HFFc6 (cell line): ENCODE data around the gene BBS7. TPM values are rescaled to one million over a fixed set of nuclear protein-coding genes. Genes with fewer than 3 reads are reported as not detected.
A peak's percentile ranks its signal among the peaks of the same experiment; 100 is the strongest.

Experiments
- DNase-seq: peaks from one replicate; pipeline ENCODE4 v3.0.0-alpha.2; 2018
- H3K27ac Mint-ChIP-seq: 2 replicates; pipeline ENCODE4 v1.8.0; 2020; ENCODE audit warnings: mild to moderate bottlenecking, mixed read lengths
- H3K27me3 Mint-ChIP-seq: 2 replicates; pipeline ENCODE4 v1.8.0; 2021; ENCODE audit warnings: mild to moderate bottlenecking, moderate library complexity, mixed read lengths; ENCODE audit not compliant: insufficient read depth
- H3K36me3 Mint-ChIP-seq: 2 replicates; pipeline ENCODE4 v1.8.0; 2021; ENCODE audit warnings: low read depth, mixed read lengths
- H3K4me1 Mint-ChIP-seq: 2 replicates; pipeline ENCODE4 v1.8.0; 2020; ENCODE audit warnings: low read depth, mixed read lengths
- H3K4me3 Mint-ChIP-seq: 2 replicates; pipeline ENCODE4 v1.8.0; 2020; ENCODE audit warnings: mild to moderate bottlenecking, moderate library complexity, mixed read lengths
- H3K9me3 Mint-ChIP-seq: 2 replicates; pipeline ENCODE4 v1.8.0; 2020; ENCODE audit warnings: mild to moderate bottlenecking, mixed read lengths
- total RNA-seq, 6 experiments: library from RNA; stranded (reverse); fragmentation: NEBNext Ultra II Directional; extraction: Animal tissue kit (Norgen Biotek cat#: 25700); gene quantifications; 2 replicates in 1 of 6; 3 replicates in 5 of 6; pipeline ENCODE4 v1.2.3, GENCODE V29; 2021
- TF ChIP-seq, protein P1 (sequence below): fragments of 200-600 bp; sonication (generic); IDR thresholded peaks from 2 replicates; pipeline ENCODE4 v1.5.0; 2021; ENCODE audit warnings: antibody characterized with exemption, mild to moderate bottlenecking

The BBS7 gene
- total RNA-seq, 6 experiments from 2014 or later, result 20.3 to 30.0 (median 24.0) TPM

DNA sequence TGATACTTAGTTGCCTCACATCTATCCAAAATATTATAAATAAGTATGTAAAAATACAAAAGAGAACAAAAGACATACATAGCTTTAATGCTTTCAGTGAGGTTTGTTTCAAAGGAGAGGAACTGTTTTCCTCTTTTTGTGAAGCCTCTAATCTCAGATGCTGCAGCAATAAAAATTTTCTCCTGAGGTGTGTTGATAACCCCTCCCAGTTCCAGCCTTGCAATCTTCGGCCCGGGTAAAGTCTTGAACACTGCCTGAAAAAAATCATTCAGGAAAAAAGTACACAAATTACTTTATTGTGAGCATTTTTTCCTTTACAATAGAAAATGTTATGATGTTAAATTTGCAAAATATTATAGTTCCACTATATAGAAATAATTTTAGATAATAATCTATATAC lies 8.8 kb downstream of the BBS7 start:
- Mint-ChIP-seq H3K9me3 (no peaks in the 10 kb centered on the region), H3K27me3 (no peaks in the 10 kb centered on the region), H3K27ac (no peak overlapping the region), H3K4me1 (peaks cover 12% of the 10 kb centered on the region; the same call in 1 of the 2 replicates), H3K36me3 (peaks cover 10% of the 10 kb centered on the region), H3K4me3 (no peak overlapping the region)
- TF ChIP-seq, protein P1, sequence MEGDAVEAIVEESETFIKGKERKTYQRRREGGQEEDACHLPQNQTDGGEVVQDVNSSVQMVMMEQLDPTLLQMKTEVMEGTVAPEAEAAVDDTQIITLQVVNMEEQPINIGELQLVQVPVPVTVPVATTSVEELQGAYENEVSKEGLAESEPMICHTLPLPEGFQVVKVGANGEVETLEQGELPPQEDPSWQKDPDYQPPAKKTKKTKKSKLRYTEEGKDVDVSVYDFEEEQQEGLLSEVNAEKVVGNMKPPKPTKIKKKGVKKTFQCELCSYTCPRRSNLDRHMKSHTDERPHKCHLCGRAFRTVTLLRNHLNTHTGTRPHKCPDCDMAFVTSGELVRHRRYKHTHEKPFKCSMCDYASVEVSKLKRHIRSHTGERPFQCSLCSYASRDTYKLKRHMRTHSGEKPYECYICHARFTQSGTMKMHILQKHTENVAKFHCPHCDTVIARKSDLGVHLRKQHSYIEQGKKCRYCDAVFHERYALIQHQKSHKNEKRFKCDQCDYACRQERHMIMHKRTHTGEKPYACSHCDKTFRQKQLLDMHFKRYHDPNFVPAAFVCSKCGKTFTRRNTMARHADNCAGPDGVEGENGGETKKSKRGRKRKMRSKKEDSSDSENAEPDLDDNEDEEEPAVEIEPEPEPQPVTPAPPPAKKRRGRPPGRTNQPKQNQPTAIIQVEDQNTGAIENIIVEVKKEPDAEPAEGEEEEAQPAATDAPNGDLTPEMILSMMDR, result no peak
- no peak for DNase-seq

DNA sequence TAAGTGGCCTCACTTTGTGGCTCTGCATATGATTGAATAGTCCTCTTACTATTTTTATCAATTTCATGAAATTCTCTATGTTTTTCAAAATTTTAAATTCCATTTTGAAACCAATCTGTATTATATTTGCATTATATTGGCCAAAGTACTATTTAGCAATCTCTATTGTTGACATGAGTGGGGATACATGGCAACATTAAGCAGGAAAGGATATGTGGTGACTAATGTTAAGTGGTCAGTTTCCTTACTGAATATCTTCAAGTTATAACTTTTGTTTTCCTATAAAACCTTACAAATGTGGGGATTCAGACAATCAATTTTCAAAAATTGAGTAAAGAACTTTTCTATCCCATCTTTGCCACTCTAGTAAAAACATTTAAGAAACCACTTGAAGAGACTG lies 10.2 kb downstream of the BBS7 start:
- no peak for DNase-seq
- H3K27ac Mint-ChIP-seq, result no peak overlapping the region
- H3K4me3 Mint-ChIP-seq, result no peak overlapping the region
- H3K9me3 Mint-ChIP-seq, result no peaks in the 10 kb centered on the region
- H3K36me3 Mint-ChIP-seq, result no peaks in the 10 kb centered on the region
- H3K4me1 Mint-ChIP-seq, result 0 out of 2 replicates have a peak, but pooled peaks cover 6% of the 10 kb centered on the region
- no peaks in the 10 kb centered on the region for H3K27me3 Mint-ChIP-seq
- TF ChIP-seq, protein P1, result no peak

DNA sequence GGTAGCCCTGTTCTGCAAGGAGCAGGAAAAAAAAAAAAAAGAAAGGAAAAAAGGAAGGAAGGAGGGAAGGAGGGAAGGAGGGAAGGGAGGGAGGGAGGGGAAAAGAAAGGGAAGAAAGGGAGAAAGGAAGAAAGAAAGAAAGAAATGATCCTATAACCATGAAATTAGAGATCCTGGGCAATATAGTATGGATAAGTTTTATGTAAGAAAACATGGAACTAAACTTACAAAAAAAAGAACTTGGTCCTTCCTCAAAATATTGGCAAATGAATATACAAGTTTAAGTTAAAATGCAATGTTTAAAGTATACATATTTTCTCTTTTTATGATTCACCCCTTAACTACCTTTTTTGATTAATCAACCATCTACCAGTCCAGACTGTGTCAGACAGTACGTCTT lies 18.9 kb downstream of the BBS7 start:
- Mint-ChIP-seq H3K4me3 (no peak overlapping the region), H3K27ac (no peak overlapping the region), H3K36me3 (no peaks in the 10 kb centered on the region), H3K9me3 (no peaks in the 10 kb centered on the region), H3K27me3 (no peaks in the 10 kb centered on the region), H3K4me1 (no peaks in the 10 kb centered on the region)
- TF ChIP-seq, protein P1, result no peak
- DNase-seq, result no peak

DNA sequence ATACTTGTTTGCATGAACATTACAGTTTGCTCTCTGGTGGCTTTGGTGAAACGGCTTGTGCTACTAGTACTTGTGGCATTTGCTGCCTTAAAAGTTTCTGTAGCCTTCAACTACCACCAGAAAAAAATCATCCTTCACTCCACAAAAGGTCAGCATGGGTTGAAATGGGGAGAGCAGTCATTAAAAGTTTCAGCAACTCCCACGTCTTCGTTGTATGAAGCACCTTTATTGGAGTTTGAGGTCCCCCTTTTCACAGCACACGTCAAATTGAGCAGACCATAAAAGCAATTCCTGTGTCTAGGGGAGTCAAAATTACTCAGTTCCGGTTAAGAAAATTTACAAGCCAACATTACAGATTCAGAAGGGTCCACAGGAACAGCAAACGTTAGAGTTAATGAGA lies 23.6 kb downstream of the BBS7 start:
- no peak overlapping the region for H3K27ac Mint-ChIP-seq
- H3K4me3 Mint-ChIP-seq, result no peak overlapping the region
- peaks cover 8% of the 10 kb centered on the region; the same call in 1 of the 2 replicates for H3K4me1 Mint-ChIP-seq
- no peaks in the 10 kb centered on the region for H3K9me3 Mint-ChIP-seq
- H3K36me3 Mint-ChIP-seq, result 0 out of 2 replicates have a peak, but pooled peaks cover 5% of the 10 kb centered on the region
- no peak for DNase-seq
- H3K27me3 Mint-ChIP-seq, result no peaks in the 10 kb centered on the region
- TF ChIP-seq, protein P1, result no peak

DNA sequence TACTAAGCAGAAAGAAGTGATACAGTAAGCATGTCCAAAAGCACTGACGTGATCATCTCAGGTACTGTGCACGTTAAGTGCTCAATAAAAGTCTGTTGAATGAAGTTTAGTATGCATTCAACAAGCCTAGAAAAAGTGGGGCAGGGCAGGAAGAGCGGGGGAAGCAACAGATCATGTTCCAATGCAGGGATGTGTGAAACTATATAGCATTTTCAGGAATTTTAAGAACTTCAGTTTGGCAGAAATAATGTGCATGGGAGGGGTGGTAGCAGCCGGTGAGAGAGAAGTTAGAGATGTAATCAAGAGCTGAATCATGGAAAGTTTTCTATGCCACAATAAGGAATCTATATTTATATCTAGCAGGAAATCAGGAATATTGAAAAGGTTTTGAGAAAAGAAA lies 27.4 kb downstream of the BBS7 start:
- H3K27ac Mint-ChIP-seq, result peak overlapping the region; percentile 3
- H3K36me3 Mint-ChIP-seq, result peaks cover 14% of the 10 kb centered on the region; the same call in 1 of the 2 replicates
- peaks cover 8% of the 10 kb centered on the region; the same call in 1 of the 2 replicates for H3K4me1 Mint-ChIP-seq
- no peak overlapping the region for H3K4me3 Mint-ChIP-seq
- TF ChIP-seq, protein P1, result no peak
- H3K9me3 Mint-ChIP-seq, result no peaks in the 10 kb centered on the region
- H3K27me3 Mint-ChIP-seq, result no peaks in the 10 kb centered on the region
- DNase-seq, result no peak

DNA sequence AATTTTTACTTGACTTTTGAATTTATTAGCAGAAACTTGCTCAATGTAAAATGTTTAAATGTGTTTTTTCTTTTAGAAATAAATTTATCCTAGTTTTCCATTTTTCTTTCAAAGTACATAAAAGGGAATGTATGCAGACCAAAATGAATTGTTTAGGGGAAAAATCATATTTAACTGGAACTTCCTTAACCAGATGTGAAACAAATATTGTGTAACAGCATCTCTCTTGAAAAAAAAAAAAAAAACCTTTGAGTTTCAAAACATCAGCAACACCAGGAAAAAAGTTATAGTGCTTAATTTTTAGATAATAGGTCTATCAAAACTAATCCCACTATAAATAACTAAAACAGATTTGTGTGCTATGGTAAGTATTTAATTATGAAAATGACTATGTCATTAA lies 32.1 kb downstream of the BBS7 start:
- Mint-ChIP-seq H3K27ac (no peak overlapping the region), H3K4me1 (peaks cover 6% of the 10 kb centered on the region; the same call in 1 of the 2 replicates), H3K27me3 (no peaks in the 10 kb centered on the region), H3K4me3 (no peak overlapping the region), H3K36me3 (peaks cover 9% of the 10 kb centered on the region; the same call in 1 of the 2 replicates), H3K9me3 (no peaks in the 10 kb centered on the region)
- no peak for DNase-seq
- TF ChIP-seq, protein P1, result no peak
